ENCODE measurements around the gene ABTB1.

- TF ChIP-seq POLR2AphosphoS5 (IDR thresholded peaks at IDR 0.05; ENCODE audit: low read depth, low read length) (no peak), POLR2A (IDR thresholded peaks at IDR 0.05; ENCODE audit: low read depth, low read length) (no peak), TAF1 (IDR thresholded peaks at IDR 0.05; ENCODE audit: borderline replicate concordance, low read depth, low read length) (no peak)
These were observed 3.8 kb upstream of the ABTB1 start for GRCh38 chr3:127668906-127669305.
